ENCODE results near the gene MYBPHL.
"Not testable (repeated sequence)": the region's sequence is repeated elsewhere in the genome, so short reads cannot be mapped to it uniquely, and the experiment has no call there.

The MYBPHL gene

GRCh38 chr1:109306832-109307273 lies at the start of gene MYBPHL:
TSS of gene MYBPHL (minus strand) at chr1:109307011. CDS start at chr1:109306991, 20 bp downstream.
- DNase-seq, result peak; percentile 27

GRCh38 chr1:109356505-109356904 lies 49.7 kb upstream of the MYBPHL start:
- DNase-seq, result no peak

- DNase-seq, result no peak
Observed at GRCh38 chr1:109354929-109355328, 48.1 kb upstream of the MYBPHL start.

GRCh38 chr1:109351457-109351856 lies 44.6 kb upstream of the MYBPHL start:
- no peak for DNase-seq

GRCh38 chr1:109350655-109351054 lies 43.8 kb upstream of the MYBPHL start:
- no peak for DNase-seq

GRCh38 chr1:109350182-109350581 lies 43.4 kb upstream of the MYBPHL start:
- no peak for DNase-seq

- no peak for DNase-seq
Observed at GRCh38 chr1:109347511-109347910, 40.7 kb upstream of the MYBPHL start.

- DNase-seq, result no peak
Observed at GRCh38 chr1:109341944-109342930, 35.4 kb upstream of the MYBPHL start.

- no peak for DNase-seq
Observed at GRCh38 chr1:109338608-109339007, 31.8 kb upstream of the MYBPHL start.

GRCh38 chr1:109338091-109338490 lies 31.3 kb upstream of the MYBPHL start:
- no peak for DNase-seq

- DNase-seq, result no peak
Observed at GRCh38 chr1:109335091-109335490, 28.3 kb upstream of the MYBPHL start.

- no peak for DNase-seq
Observed at GRCh38 chr1:109331113-109331512, 24.3 kb upstream of the MYBPHL start.

GRCh38 chr1:109327285-109327684 lies 20.5 kb upstream of the MYBPHL start:
- DNase-seq, result no peak

GRCh38 chr1:109322974-109323373 lies 16.2 kb upstream of the MYBPHL start:
- no peak for DNase-seq

- DNase-seq, result no peak
Observed at GRCh38 chr1:109319114-109319513, 12.3 kb upstream of the MYBPHL start.

- DNase-seq, result no peak
Observed at GRCh38 chr1:109316506-109316905, 9.7 kb upstream of the MYBPHL start.

GRCh38 chr1:109315288-109315687 lies 8.5 kb upstream of the MYBPHL start:
- DNase-seq, result no peak

- DNase-seq, result no peak
Observed at GRCh38 chr1:109314795-109315194, 8.0 kb upstream of the MYBPHL start.

GRCh38 chr1:109312978-109313775 lies 6.4 kb upstream of the MYBPHL start:
- DNase-seq, result no peak

- DNase-seq, result no peak
Observed at GRCh38 chr1:109312246-109312645, 5.4 kb upstream of the MYBPHL start.

- no peak for DNase-seq
Observed at GRCh38 chr1:109309347-109309746, 2.5 kb upstream of the MYBPHL start.

- DNase-seq, result peak; percentile 90
Observed at GRCh38 chr1:109307274-109308021, 637 bp upstream of the MYBPHL start.

GRCh38 chr1:109305991-109306390 lies 820 bp downstream of the MYBPHL start:
- not testable (repeated sequence) for DNase-seq

Measured in NCI-H1436 (cell line).